VCaP (cell line): ENCODE results near the gene ZNF304.

Experiments
- H3K27ac ChIP-seq: fragments of 450-650 bp; 2 replicates; pipeline ENCODE4 v1.5.1; 2017
- TF ChIP-seq, protein P1 (sequence below): fragments of 450-650 bp; conservative IDR thresholded peaks from 2 replicates; pipeline ENCODE4 v1.5.1; 2017; ENCODE audit warnings: mild to moderate bottlenecking, moderate library complexity

The ZNF304 gene

DNA sequence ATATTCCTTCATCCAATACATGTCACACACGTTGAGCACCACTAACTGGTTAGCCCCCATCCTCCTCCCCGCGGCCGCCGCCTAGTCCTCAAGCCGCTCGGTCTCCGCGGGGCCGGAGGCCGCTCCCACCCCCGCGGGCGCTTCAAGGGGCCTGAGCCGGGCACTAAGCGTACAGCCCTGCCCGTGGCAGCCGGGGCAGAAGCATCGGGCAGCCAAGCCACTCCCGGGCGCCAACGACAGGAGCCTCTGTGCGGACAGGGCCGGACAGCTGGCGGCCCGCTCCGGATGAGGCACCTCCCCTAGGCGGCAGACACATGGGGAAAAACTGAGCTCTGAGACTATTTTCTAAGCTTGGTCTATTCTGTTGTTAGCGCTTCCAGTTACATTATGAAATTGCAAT lies 33.6 kb upstream of the ZNF304 start:
- H3K27ac ChIP-seq, result no peak overlapping the region
- TF ChIP-seq, protein P1, sequence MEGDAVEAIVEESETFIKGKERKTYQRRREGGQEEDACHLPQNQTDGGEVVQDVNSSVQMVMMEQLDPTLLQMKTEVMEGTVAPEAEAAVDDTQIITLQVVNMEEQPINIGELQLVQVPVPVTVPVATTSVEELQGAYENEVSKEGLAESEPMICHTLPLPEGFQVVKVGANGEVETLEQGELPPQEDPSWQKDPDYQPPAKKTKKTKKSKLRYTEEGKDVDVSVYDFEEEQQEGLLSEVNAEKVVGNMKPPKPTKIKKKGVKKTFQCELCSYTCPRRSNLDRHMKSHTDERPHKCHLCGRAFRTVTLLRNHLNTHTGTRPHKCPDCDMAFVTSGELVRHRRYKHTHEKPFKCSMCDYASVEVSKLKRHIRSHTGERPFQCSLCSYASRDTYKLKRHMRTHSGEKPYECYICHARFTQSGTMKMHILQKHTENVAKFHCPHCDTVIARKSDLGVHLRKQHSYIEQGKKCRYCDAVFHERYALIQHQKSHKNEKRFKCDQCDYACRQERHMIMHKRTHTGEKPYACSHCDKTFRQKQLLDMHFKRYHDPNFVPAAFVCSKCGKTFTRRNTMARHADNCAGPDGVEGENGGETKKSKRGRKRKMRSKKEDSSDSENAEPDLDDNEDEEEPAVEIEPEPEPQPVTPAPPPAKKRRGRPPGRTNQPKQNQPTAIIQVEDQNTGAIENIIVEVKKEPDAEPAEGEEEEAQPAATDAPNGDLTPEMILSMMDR, result no peak

DNA sequence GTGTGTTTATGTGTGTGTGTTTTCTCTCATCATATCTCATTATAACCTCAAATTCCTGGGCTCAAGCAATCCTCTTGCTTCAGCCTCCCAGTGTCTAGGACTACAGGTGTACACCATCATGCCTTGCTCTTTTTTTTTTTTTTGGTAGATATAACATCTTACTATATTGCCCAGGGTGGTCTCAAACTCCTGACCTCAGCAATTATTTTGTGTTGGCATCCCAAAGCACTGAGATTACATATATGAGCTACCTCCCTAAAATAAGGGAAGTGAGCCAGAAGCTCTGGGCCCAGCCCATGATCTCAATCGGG lies 31.2 kb upstream of the ZNF304 start:
- TF ChIP-seq, protein P1, result no peak
- peak overlapping the region; percentile 87 for H3K27ac ChIP-seq

DNA sequence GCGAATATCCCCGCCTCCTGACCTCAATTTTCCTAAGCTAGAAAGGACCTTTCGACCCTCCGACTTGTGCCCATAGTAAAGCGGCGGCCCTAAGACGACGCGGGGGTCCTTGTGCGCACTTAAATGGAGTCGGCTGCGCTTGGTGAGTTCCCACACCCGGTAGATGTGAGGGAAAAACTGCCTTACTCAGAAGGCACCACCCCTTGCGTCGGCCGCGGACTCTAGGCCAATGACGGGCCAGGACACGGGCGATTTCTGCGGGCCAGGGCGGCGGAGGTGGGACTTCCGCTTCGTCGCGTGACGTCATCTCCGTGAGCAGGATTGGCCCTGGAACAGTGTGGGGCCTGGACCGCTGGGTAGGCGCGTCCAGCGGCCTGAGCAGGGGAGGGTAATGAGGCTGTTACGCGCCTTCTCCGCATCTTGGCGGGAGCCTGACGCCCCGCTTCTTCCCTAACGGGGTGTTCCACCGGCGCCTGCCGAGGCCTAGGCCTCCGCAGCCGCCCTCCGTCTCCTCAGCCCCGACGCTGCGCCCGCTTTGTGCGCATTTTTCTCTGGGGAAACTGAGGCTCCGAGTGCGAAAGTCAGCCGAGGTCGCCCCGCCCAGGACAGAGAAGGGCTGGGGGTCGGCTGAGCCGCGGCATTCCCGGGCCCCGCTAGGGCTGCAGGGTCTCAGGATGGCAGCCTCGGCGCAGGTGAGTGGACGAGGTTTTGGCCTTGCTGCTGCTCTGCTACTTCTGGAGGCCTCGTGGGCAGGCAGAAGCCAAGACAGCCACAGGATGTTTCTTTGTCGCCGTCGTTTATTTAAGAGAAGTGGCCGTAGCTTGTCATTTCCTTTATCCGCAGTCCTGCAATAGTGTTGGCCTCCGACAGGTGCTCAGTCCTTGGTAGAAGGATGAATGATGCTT lies 30.6 kb upstream of the ZNF304 start, which contains the start of gene ZNF543:
TSS of gene ZNF543 (plus strand) at position 293 of the 905 bp plus-strand sequence. CDS start at position 675, 382 bp downstream.
- peak within 1 kb of the TSS; percentile 87 for H3K27ac ChIP-seq
- TF ChIP-seq, protein P1, result no peak

DNA sequence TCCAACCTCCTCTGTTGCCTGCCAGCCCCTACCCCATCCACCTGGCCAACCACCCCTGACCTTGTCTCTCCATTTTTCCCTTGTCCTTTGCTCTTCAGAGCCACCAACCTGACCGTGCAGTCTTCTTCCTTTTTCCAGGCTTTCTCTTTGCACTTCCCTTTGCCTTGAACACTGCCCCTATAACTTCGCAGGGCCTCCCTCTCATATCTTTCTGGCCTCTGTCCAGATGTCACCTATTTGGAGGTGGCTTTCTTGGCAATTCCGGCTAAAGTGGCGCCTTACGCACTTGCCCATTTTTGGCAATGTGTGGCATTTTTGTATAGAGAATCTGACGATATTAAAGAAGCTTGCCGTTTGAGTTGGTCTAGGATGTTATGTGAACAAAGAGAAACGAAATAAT lies 30.0 kb upstream of the ZNF304 start:
- TF ChIP-seq, protein P1, result no peak
- peak overlapping the region; percentile 87 for H3K27ac ChIP-seq

DNA sequence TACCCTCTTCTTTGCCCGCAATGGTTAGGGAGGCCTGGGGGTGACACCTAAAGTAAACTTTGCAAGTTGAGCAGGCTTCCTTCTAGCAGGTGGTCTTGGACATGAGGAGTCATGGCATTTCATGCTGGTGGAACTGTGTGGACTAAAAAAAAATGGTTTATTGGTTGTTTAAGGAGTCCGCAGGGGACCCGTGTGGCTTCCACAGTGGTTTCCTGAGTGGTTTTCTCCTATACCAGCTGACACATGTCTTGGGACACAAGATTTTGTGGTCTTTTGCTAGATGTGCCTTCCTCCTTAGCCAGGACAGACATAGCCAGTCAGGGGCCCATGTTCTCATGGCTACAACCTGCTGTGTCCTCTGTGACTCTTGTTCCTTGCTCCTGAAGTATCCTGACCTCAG lies 29.3 kb upstream of the ZNF304 start:
- TF ChIP-seq, protein P1, result no peak
- peak overlapping the region; percentile 87 for H3K27ac ChIP-seq

DNA sequence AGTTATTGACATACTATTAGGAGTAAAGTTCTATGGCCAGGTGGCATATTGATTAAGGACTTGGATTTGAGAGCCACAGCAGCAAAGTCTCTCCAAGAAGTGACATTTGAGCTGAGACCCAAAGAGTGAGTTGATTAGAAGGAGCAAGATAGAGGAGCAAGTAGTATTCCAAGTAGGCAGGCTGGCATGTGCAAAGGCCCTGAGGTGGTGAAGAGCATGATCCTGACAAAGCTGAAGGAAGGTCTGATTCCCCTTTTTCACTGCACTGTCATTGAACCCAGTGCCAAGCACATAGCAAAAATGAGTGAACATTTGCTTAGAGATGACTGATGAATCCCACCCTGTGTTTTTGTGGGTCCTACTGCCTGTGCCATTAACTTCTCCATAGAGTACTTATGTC lies 26.1 kb upstream of the ZNF304 start:
- TF ChIP-seq, protein P1, result no peak
- H3K27ac ChIP-seq, result no peak overlapping the region

DNA sequence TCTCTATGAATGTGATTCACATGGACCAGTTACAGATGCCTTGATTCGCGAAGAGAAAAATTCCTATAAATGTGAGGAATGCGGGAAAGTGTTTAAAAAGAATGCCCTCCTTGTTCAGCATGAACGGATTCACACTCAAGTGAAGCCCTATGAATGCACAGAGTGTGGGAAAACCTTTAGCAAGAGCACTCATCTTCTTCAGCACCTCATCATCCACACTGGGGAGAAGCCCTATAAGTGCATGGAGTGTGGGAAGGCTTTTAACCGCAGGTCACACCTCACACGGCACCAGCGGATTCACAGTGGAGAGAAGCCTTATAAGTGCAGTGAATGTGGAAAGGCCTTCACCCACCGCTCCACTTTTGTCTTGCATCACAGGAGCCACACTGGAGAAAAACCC lies 23.1 kb upstream of the ZNF304 start:
- TF ChIP-seq, protein P1, result no peak
- no peak overlapping the region for H3K27ac ChIP-seq
